IMR-90 (cell line): Measurements from ENCODE around the gene SPIN1. TPM values are rescaled to one million over a fixed set of nuclear protein-coding genes. Genes with fewer than 3 reads are reported as not detected.
A peak's percentile ranks its signal among the peaks of the same experiment; 100 is the strongest.

ENCODE experiments used
- ATAC-seq: fragments of 200-7000 bp; cut with Tn5 transposase; 2 replicates; pipeline ENCODE4 v1.9.1; 2020; ENCODE audit warnings: low read depth, mild to moderate bottlenecking, moderate library complexity
- BruUV-seq: library from RNA; stranded (reverse); fragments of 400-500 nt; replicated peaks from 2 replicates; lab custom pipeline; 2021; lab: Mats Ljungman, UMichigan
- CTCF ChIA-PET: fragments of 300-600 bp; formaldehyde crosslinking; extraction: SDS; loops from one replicate; lab custom pipeline; 2021; ENCODE audit warnings: antibody characterized with exemption; lab: Yijun Ruan, JAX
- POLR2A ChIA-PET: fragments of 300-600 bp; sonication (Branson Sonifier 250); formaldehyde crosslinking; loops from one replicate; lab custom pipeline; 2022; ENCODE audit warnings: antibody characterized with exemption; ENCODE audit not compliant: unreplicated experiment; lab: Charles Lee
- DNase-seq: peaks from one replicate; pipeline ENCODE4 v3.0.0; 2013
- H2AFZ ChIP-seq: replicated peaks from 2 replicates; pipeline ENCODE3; 2013; ENCODE audit warnings: low read length, mild to moderate bottlenecking; ENCODE audit not compliant: poor library complexity
- H2AK5ac ChIP-seq: 2 replicates; pipeline ENCODE4 v1.6.1; 2013; ENCODE audit warnings: low read depth, low read length, inconsistent platforms
- H2AK9ac ChIP-seq: replicated peaks from 2 replicates; pipeline ENCODE3; 2013; ENCODE audit warnings: mild to moderate bottlenecking, low read depth, low read length, moderate library complexity; ENCODE audit not compliant: poor library complexity
- H2BK120ac ChIP-seq: 2 replicates; pipeline ENCODE4 v1.6.1; 2013; ENCODE audit warnings: low read depth, low read length, inconsistent platforms
- H2BK15ac ChIP-seq: 3 replicates; pipeline ENCODE4 v1.6.1; 2013; ENCODE audit warnings: low read depth, low read length, inconsistent platforms
- H2BK20ac ChIP-seq: 2 replicates; pipeline ENCODE4 v1.6.1; 2013; ENCODE audit warnings: low read depth, mild to moderate bottlenecking, inconsistent platforms, low read length, moderate library complexity
- H2BK5ac ChIP-seq: 2 replicates; pipeline ENCODE4 v1.6.1; 2013; ENCODE audit warnings: mild to moderate bottlenecking, low read depth, low read length, inconsistent platforms; ENCODE audit not compliant: poor library complexity, severe bottlenecking
- H3K14ac ChIP-seq: replicated peaks from 2 replicates; pipeline ENCODE4 v1.6.1; 2013; ENCODE audit warnings: low read depth, low read length, inconsistent platforms
- H3K18ac ChIP-seq: 2 replicates; pipeline ENCODE4 v1.6.1; 2013; ENCODE audit warnings: low read depth, low read length, control low read depth
- H3K23ac ChIP-seq: 2 replicates; pipeline ENCODE4 v1.6.1; 2013; ENCODE audit warnings: low read depth, low read length, inconsistent platforms
- H3K27ac ChIP-seq: 2 replicates; pipeline ENCODE4 v1.5.1; 2013; ENCODE audit warnings: mild to moderate bottlenecking, control low read depth, low read length; ENCODE audit not compliant: insufficient read depth
- H3K27me3 ChIP-seq: 2 replicates; pipeline ENCODE4 v1.6.1; 2013; ENCODE audit warnings: low read length; ENCODE audit not compliant: control insufficient read depth, insufficient read depth
- H3K36me3 ChIP-seq: 2 replicates; pipeline ENCODE4 v1.6.1; 2013; ENCODE audit warnings: low read length, mixed read lengths; ENCODE audit not compliant: control insufficient read depth, insufficient read depth
- H3K4ac ChIP-seq: 2 replicates; pipeline ENCODE4 v1.6.1; 2013; ENCODE audit warnings: low read depth, low read length, inconsistent platforms
- H3K4me1 ChIP-seq: 2 replicates; pipeline ENCODE4 v1.6.1; 2013; ENCODE audit warnings: low read length, mixed read lengths; ENCODE audit not compliant: control insufficient read depth, insufficient read depth
- H3K4me2 ChIP-seq: 2 replicates; pipeline ENCODE4 v1.6.1; 2013; ENCODE audit warnings: low read depth, mild to moderate bottlenecking, control low read depth, low read length, moderate library complexity
- H3K4me3 ChIP-seq: 2 replicates; pipeline ENCODE4 v1.5.1; 2013; ENCODE audit warnings: low read depth, mild to moderate bottlenecking, control low read depth, low read length, moderate library complexity; ENCODE audit not compliant: insufficient read depth
- H3K56ac ChIP-seq: 2 replicates; pipeline ENCODE4 v1.6.1; 2013; ENCODE audit warnings: low read length, inconsistent platforms; ENCODE audit not compliant: insufficient read depth; ENCODE audit errors: extremely low read depth
- H3K79me1 ChIP-seq, 2 experiments: 2 replicates each; pipeline ENCODE4 v1.6.1; 2013; ENCODE audit warnings: low read length in 2 of 2, inconsistent platforms in 1 of 2, low read depth in 1 of 2
- H3K9ac ChIP-seq: 2 replicates; pipeline ENCODE4 v1.6.1; 2013; ENCODE audit warnings: low read depth, low read length, control low read depth
- H3K9me1 ChIP-seq: 2 replicates; pipeline ENCODE4 v1.6.1; 2013; ENCODE audit warnings: low read length, inconsistent platforms; ENCODE audit not compliant: insufficient read depth
- H3K9me3 ChIP-seq: 2 replicates; pipeline ENCODE4 v1.6.1; 2013; ENCODE audit warnings: low read length; ENCODE audit not compliant: control insufficient read depth, insufficient read depth
- H4K20me1 ChIP-seq: 2 replicates; pipeline ENCODE4 v1.6.1; 2013; ENCODE audit warnings: low read length, inconsistent platforms; ENCODE audit not compliant: insufficient read depth
- H4K5ac ChIP-seq: 2 replicates; pipeline ENCODE4 v1.6.1; 2013; ENCODE audit warnings: mild to moderate bottlenecking, low read depth, low read length, control low read depth
- H4K8ac ChIP-seq, 2 experiments: 2 replicates each; pipeline ENCODE4 v1.6.1; 2013; ENCODE audit warnings: low read depth in 2 of 2, low read length in 2 of 2, control low read depth in 1 of 2, inconsistent platforms in 1 of 2
- H4K91ac ChIP-seq: 2 replicates; pipeline ENCODE4 v1.6.1; 2013; ENCODE audit warnings: low read depth, low read length, inconsistent platforms; ENCODE audit not compliant: insufficient read depth
- FOS ChIP-seq: fragments of 150-350 bp; IDR thresholded peaks from 2 replicates; pipeline ENCODE4 v1.6.1; 2016; ENCODE audit warnings: low read depth, low read length
- RAD21 ChIP-seq: IDR thresholded peaks from 2 replicates; pipeline ENCODE4 v1.6.1; 2012; ENCODE audit warnings: low read length, improper control_type of control experiment
- WGBS, 2 experiments: methylation state at CpG; one replicate each; pipeline versions ENCODE4 v1.1.5 to v1.1.7; 2013; ENCODE audit warnings: missing lambda C conversion rate in 2 of 2; ENCODE audit not compliant: insufficient read length in 1 of 2; ENCODE audit errors: extremely low coverage in 2 of 2; 5-methylcytosine and 5-hydroxymethylcytosine counted together
- dilution Hi-C: fragments of 300-500 bp; cut with HindIII; formaldehyde crosslinking; loops from one replicate; pipeline ENCODE4 v1.14.3; 2018; ENCODE audit warnings: low sequenced_read_pairs; ENCODE audit not compliant: unreplicated experiment
- in situ Hi-C: fragments of 300-500 bp; cut with MboI; formaldehyde crosslinking; loops from 3 replicates; pipeline ENCODE4 v1.14.3; 2019; ENCODE audit warnings: low sequenced_read_pairs, inconsistent platforms, mixed read lengths
- intact Hi-C: fragments of 100-400 bp; cut with micrococcal nuclease; formaldehyde crosslinking; loops from 2 replicates; pipeline ENCODE4 v1.10.0; 2022
- polyA plus RNA-seq, 3 experiments: library from polyadenylated mRNA; depleted of rRNA; stranded (reverse); fragments of >200 nt; gene quantifications; 2 replicates each; pipeline ENCODE4 v1.2.3, GENCODE V29; 2012; ENCODE audit warnings: low replicate concordance in 1 of 3
- total RNA-seq: library from RNA; depleted of rRNA; stranded (reverse); fragments of >200 nt; gene quantifications from 2 replicates; pipeline ENCODE4 v1.2.3, GENCODE V29; 2012
- TF ChIP-seq, protein P1 (sequence below): conservative IDR thresholded peaks from 2 replicates; pipeline ENCODE4 v1.5.1; 2012; ENCODE audit warnings: mild to moderate bottlenecking, low read depth, low read length, improper control_type of control experiment

SPIN1 gene
- total and polyA plus RNA-seq, 2 of the 4 experiments (the other 2 are of a cell fraction): 63.3 to 141 TPM

GRCh38 chr9:88481933-88482332 is 93.7 kb downstream of the SPIN1 start:
- peaks cover 11% of the 10 kb centered on the region for H3K4me1 ChIP-seq
- H3K9me3 ChIP-seq: no peaks in the 10 kb centered on the region
- ATAC-seq: no peak
- intact Hi-C loops: no loop called here
- H4K5ac ChIP-seq: no peak overlapping the region
- H3K23ac ChIP-seq: no peak overlapping the region
- no peak overlapping the region for H3K9ac ChIP-seq
- H3K27ac ChIP-seq: no peak overlapping the region
- WGBS, 2 experiments: no CpG with 5 or more reads among the region's 4 CpGs
- no peak overlapping the region for H2BK20ac ChIP-seq
- no peak overlapping the region for H3K4me2 ChIP-seq
- H3K27me3 ChIP-seq: no peaks in the 10 kb centered on the region
- no peak overlapping the region for H2AFZ ChIP-seq
- ChIA-PET POLR2A (no interaction called here), CTCF (no interaction called here)
- H4K8ac ChIP-seq: no peak overlapping the region
- peaks cover 4% of the 10 kb centered on the region for H3K9me1 ChIP-seq
- H3K14ac ChIP-seq: no peak overlapping the region
- H2BK120ac ChIP-seq: no peak overlapping the region
- H2AK9ac ChIP-seq: no peak overlapping the region
- 0 out of 2 replicates have a peak overlapping the region, but pooled peaks have one; percentile 57 for H2AK5ac ChIP-seq
- no peak overlapping the region for H2BK15ac ChIP-seq
- peaks cover 3% of the 10 kb centered on the region for H3K36me3 ChIP-seq
- H2BK5ac ChIP-seq: no peak overlapping the region
- no peak overlapping the region for H3K56ac ChIP-seq
- in situ Hi-C loops: no loop called here
- BruUV-seq: no TSS peak
- H3K79me1 ChIP-seq: peaks cover 14 to 27% of the 10 kb centered on the region in 2 experiments
- no peak overlapping the region; the same call in 1 of the 2 replicates for H3K4ac ChIP-seq
- dilution Hi-C loops: no loop called here
- no peak overlapping the region for H3K4me3 ChIP-seq
- H4K20me1 ChIP-seq: peaks cover 2% of the 10 kb centered on the region; the same call in 1 of the 2 replicates
- no peak for DNase-seq
- no peak overlapping the region for H4K91ac ChIP-seq
- no peak overlapping the region for H3K18ac ChIP-seq
- TF ChIP-seq FOS (no peak), RAD21 (peak; percentile 26; the same call in 1 of the 2 replicates)
- TF ChIP-seq, protein P1, sequence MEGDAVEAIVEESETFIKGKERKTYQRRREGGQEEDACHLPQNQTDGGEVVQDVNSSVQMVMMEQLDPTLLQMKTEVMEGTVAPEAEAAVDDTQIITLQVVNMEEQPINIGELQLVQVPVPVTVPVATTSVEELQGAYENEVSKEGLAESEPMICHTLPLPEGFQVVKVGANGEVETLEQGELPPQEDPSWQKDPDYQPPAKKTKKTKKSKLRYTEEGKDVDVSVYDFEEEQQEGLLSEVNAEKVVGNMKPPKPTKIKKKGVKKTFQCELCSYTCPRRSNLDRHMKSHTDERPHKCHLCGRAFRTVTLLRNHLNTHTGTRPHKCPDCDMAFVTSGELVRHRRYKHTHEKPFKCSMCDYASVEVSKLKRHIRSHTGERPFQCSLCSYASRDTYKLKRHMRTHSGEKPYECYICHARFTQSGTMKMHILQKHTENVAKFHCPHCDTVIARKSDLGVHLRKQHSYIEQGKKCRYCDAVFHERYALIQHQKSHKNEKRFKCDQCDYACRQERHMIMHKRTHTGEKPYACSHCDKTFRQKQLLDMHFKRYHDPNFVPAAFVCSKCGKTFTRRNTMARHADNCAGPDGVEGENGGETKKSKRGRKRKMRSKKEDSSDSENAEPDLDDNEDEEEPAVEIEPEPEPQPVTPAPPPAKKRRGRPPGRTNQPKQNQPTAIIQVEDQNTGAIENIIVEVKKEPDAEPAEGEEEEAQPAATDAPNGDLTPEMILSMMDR: 0 out of 2 replicates have a peak, but pooled peaks have one; percentile 16
